ENCODE data around the gene DCP1B.

Gene DCP1B

DNA sequence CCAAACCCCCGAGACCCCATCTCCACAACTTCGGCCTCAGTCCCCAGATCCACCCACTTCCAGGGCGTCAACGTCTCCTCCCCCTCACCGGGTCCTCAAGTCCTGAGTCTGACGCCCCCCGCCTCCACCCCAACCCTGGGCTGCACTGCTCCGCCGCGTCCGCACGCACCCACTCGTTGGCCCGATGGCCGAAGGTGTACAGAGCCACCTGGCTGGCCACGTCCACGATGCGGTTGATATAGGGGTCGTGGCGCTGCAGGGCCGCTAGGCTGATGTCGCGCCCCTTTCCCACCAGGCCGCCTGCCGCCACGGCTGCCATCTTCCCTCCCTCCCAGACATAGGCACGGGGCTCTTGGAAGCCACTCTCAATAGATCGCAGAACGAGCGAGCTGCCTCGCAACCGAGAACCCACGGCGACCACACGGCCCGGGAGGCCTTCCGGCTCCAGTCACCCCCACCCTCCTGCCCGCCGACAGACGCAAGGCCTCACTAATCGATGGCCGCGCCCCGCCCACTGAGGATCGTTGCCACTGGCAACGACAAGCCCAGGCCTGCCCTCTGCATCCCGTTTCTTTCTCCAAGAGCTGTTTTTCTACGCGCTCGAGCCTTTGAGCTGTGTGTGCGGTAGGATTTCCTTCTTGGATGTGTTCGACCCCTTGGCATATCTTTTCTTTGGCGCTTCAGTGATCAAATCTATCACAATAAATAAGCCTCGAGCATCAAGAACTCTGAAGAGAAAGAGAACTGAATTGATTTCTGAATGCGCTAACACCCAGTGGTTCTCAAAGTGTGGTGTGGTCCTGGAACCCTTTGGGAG is at the start of gene DCP1B:
Gene DCP1B (minus strand): TSS at position 345 of the 817 bp plus-strand sequence. CDS start 26 bp downstream, at position 319.
- peak; percentile 75 to 97 for DNase-seq

DNA sequence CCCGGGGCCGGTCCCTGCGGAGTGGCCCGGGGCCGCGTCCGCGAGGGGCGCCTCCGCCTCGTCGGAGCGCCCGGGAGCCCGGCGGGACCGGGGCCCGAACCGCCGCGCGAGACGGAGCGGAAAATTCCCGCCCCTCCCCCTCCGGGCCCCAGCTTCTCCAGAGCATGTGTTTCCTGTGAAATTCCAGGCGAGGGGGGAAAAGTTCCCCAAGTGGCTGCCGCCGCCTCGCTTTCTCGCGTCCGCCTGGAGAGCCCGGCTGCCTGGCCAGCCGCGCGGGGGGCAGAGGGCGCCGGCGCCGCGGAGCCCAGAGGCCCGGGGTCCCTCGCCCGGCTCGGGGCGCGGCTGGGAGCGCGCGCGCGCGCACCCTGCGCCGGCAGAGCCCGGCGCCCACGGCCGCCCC is 49.4 kb upstream of the DCP1B start:
- DNase-seq, result no peak

- DNase-seq, result peak in 1 of 2 donors; percentile 15
These were observed 48.8 kb upstream of the DCP1B start, which contains the start of gene CACNA1C for GRCh38 chr12:2052826-2053678. Gene CACNA1C, plus strand, starts transcription at chr12:2052987. Its CDS starts 576 bp downstream, at chr12:2053563.

GRCh38 chr12:2051700-2052621 is 47.7 kb upstream of the DCP1B start:
- no peak for DNase-seq

GRCh38 chr12:2049604-2050540 is 45.6 kb upstream of the DCP1B start:
- no peak for DNase-seq

GRCh38 chr12:2047752-2048151 is 43.5 kb upstream of the DCP1B start:
- no peak for DNase-seq

DNA sequence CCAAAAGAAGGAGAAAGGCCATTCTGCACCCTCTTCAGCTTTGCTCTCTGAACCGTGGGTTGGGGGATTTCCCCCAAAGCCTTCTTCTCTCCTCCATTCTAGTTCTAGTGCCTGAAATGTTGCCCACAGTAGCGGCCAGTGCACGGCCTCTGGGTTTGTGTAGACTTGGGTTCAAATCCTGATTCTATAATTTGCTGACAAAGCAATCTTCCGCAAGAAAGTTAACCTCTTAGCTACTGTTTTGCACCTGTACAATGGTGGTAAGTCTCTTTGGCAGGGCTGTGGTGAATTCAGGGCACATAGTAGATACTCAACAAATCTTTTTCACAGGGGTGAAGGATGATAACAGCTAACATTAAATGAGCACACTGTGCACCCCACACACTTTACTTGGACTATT is 42.7 kb upstream of the DCP1B start:
- no peak for DNase-seq

- DNase-seq, result no peak
These were observed 39.9 kb upstream of the DCP1B start for GRCh38 chr12:2044165-2044564.

GRCh38 chr12:2043054-2043453 is 38.8 kb upstream of the DCP1B start:
- no peak for DNase-seq

DNA sequence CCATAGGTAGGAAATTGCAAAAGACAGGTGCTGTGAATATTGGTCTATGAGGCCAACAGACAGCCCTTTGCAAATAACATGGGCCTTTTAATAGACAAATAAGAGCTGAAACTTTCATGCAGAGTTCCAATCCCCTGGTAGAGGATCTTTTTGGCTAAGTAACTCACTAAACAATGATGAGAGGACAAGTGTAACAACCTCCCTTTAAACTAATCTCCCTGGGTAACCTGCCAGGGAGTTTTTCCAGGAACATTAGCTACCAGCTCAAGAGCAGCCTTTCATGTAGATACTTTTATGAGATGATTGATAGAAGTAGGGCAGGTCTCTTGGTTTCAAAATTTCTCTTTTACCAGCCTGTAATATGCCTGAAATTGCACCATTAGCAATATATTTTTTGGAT is 34.8 kb upstream of the DCP1B start:
- no peak for DNase-seq

GRCh38 chr12:2035431-2036055 is 31.3 kb upstream of the DCP1B start:
- no peak for DNase-seq

DNA sequence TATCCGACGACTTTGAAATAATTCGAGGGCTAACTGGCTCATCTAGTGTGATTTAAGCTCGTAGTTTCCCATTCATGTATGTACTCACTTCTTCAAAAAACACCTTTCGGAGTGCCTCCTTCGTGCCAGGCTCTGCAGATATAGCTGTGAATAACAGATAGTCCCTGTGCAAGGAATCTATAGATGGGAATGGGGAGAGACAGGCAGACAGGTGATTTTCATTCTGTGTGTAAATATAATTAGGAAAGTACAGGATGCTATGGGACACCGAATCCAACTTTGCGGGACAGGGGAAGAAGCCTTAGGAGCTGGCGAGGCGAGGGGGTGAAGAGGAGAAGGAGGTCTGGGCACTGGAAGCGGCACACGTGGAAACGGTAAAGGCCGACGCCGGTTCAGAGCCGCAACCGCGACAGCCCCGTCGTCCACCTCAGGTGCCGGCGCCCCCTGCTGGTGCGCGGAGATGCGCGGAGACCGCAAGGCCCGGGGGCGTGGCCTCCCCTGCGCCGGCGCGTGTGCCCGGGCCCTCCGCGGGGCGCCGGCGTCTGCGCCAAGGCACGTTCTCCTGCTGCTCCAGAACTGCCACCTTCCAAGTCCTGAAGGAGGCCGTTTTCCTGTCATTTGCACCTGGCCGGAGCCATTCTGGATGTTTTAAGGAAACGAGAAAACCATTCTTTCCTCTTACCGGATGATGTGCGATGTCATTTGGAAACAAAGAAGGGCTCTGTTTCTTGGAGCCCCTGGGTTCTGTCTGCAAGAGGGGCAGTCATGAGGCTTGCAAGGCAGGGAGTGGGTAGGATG is 30.6 kb upstream of the DCP1B start:
- peak; percentile 52 for DNase-seq

GRCh38 chr12:2032506-2032905 is 28.2 kb upstream of the DCP1B start:
- no peak for DNase-seq

- no peak for DNase-seq
These were observed 25.6 kb upstream of the DCP1B start for GRCh38 chr12:2029851-2030250.

GRCh38 chr12:2027351-2027750 is 23.1 kb upstream of the DCP1B start:
- no peak for DNase-seq

GRCh38 chr12:2023365-2023764 is 19.1 kb upstream of the DCP1B start:
- DNase-seq, result no peak

DNA sequence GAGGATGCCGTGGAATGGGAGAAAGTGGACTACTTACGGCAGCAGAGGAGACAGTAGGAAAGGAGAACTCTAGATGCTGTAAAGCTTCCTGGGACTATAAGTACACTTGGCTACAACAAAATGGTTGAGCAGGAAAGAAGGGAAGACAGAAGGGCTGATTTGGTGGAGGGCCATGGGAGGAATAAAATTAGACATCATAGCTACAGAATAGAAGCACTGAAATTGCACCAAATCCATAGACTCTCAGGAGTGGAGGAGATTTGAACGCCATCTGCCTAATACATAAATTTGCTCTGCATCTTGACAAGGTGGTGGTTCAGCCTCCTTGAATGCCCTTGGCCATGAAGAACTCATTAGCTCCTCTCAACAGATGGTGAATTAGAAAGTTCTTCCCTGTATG is 16.3 kb upstream of the DCP1B start:
- DNase-seq, result no peak

DNA sequence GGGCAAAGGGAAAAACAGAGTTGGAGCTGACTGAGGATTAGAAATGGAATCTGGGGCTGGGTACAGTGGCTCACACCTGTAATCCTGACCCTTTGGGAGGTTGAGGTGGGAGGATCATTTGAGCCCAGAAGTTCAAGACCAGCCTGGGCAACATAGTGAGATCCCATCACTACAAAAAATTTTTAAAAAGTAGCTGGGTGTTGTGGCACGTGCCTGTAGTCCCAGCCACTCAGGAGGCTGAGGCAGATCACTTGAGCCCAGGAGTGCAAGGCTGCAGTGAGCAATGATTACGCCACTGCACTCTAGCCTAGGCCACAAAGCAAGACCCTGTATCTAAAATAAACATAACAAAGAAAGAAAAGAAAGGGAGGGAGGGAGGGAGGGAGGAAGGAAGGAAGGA is 14.9 kb upstream of the DCP1B start:
- no peak for DNase-seq

DNA sequence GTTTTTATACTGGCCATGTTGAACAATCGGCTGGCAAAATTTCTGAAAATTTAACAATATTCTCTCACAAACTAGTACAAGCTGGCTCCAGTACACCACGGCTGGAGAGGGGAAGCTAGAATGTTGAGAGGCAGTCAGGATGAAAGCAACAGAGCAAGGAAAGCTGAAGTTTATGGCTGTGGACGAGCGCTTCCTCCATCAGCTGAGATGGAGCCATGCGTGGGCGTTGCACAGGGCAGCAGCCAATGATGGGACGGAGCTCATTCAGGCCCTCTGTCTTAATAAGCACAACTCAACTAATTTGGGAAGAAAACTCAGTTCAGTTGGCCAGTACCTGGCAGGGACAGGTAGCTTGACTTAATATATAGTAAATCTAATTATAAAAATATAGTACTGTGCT is 14.1 kb upstream of the DCP1B start:
- no peak for DNase-seq
